ENCODE data around the gene PTPRN2.
"Not testable (repeated sequence)": the region's sequence is repeated elsewhere in the genome, so short reads cannot be mapped to it uniquely, and the experiment has no call there.

PTPRN2 gene

GRCh38 chr7:158357898-158358821 lies 229.5 kb downstream of the PTPRN2 start:
- no peak for DNase-seq

GRCh38 chr7:158357106-158357897 lies 230.3 kb downstream of the PTPRN2 start:
- no peak for DNase-seq

DNA sequence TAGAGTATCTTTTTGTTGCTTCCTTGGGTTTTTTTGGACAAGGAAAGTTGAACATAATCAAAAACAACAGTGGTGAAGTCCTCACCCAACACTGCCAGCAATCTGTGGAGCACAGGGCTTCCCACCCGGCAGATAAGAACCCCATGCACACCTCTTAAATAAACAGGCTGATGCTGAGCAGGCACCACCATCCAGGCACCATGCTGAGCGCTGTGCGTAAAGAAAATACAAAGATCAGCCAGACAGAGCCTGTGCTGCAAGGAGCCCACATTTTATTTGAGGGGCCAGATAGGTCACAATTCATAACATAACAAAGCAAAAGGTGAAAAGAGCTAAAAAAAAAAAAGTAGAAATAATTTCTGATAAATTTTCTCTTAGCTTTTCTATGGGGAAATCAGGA lies 231.2 kb downstream of the PTPRN2 start:
- no peak for DNase-seq

DNA sequence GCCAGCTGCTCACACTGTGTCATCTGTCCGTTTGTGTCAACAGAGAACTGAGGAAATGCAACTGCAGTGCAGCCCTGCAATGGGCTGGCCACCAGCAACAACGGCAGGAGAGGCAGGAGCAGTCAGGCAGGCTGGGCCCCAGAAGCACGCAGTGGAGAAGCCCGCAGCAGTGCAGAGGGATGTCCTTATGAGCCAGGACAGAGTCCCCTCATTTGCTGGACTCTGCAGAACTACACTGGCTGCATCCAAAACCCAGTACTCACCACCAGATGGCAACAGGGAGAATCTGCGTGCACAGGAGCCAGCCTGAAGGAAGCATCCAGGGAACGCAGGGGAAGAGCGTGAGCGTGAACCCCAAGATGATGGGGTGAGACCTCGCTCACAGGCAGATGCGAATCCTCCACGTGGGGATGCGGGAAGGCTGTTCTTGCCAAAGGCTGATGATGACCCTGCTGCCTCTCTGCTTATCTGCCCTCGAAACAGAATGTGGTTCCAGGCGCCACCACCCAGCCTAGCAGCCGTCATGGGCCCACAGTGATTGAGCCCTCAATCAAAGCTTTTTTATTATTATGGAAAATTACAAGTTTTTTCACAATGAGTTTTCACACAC lies 232.1 kb downstream of the PTPRN2 start:
- DNase-seq = no peak

DNA sequence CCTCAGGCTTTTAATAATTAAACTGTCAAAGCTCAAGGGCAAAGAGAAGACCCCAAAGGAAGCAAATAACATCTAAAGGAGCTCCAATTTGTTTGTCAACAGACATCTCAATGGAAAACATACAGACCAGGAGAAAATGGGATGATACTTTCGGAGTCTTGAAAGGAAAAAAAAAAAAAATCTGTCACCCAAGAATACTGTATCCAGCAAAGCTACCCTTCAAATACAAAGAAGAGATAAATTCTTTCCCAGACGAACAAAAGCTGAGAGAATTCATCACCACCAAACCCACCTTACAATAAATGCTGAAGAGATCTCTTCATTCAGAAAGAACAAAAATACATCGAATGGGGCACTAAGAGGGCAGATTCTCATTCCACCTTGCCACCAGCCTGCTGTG lies 232.8 kb downstream of the PTPRN2 start:
- no peak for DNase-seq

DNA sequence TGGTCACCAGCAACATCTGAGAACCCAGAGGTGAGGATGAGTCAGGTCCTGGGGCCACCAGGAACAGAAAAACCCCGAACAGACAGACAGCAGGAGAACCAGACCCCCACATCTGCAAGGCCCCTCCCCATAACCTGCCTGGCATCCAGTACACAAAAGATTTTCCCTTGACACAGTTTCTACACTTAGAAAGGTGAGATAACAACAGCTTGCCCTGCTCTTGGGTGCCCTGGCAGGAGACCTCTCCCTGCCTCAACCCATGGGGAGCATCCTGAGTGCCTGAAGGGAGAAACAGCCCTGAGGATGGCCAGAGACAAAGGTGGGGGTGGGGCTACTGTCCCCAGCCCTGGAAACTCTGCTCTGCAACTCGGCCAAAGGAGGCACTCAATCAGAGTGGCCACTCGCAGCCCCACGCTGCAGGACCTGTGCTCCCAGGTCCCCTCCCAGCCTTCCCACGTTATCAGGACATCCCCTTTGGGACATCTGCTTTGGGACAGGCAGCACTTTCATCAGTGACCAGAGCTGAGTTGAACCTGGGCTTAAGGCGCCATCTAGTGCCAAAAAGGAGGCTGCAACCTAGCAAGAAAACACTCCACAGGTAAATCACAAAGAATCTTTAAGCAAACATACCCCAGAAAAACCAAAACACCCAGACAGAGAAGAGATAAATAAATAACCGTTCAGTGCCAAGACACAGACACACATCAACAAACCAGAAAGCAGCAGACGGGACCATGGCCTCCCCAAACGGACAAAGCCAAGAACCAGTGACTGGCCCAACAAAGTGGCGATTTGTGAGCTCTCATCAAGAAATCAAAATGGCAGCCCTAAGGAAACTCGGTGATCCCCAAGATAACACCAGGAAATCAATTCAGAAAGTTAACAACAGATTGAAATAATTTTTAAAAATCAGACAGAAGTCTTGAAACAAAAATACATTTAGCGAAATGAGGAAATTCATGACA lies 233.7 kb downstream of the PTPRN2 start:
- peak; percentile 25 for DNase-seq

- DNase-seq = not testable (repeated sequence)
These were observed 235.5 kb downstream of the PTPRN2 start for GRCh38 chr7:158351899-158352729.

GRCh38 chr7:158351481-158351880 lies 236.1 kb downstream of the PTPRN2 start:
- DNase-seq = no peak

DNA sequence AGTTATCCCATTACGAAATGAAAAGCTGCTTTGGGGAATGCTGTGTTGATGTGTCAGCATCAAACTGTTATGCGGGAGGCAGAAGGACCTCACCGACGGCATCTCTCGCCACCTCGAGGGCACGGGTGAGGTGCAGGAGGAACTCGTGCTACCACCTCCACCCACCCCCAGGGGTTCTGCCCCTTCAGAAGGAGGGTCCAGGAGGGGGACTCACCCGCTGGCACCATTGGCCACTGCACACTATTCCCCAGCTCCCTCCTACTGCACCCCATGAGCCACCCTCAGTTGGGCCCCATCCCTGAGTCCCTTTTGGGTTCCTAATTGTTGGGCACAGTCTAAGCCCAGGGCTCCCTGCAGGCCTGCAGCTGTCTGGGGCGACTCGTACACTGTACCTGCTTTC lies 236.6 kb downstream of the PTPRN2 start:
- DNase-seq = no peak

- no peak for DNase-seq
These were observed 237.3 kb downstream of the PTPRN2 start for GRCh38 chr7:158350166-158350900.

DNA sequence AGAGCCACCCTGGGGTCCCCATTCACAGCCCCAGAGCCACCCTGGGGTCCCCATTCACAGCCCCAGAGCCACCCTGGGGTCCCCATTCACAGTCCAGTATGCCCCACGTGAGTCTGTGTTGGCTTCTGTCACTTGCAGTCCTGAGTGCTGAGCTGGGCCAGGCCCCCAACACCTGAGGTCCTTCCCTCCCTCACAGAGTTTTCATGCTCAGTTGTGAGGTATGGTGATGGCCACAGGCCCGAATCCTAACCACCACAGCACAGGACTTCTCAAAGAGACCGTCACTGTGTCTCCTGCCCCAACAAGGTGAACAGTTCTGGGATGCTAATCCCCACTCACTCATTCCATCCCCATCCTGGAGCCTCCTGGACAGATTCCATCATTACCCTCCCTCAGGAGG lies 239.2 kb downstream of the PTPRN2 start:
- no peak for DNase-seq

GRCh38 chr7:158348039-158348438 lies 239.6 kb downstream of the PTPRN2 start:
- not testable (repeated sequence) for DNase-seq

GRCh38 chr7:158345731-158346130 lies 241.9 kb downstream of the PTPRN2 start:
- DNase-seq = no peak

GRCh38 chr7:158344706-158345300 lies 242.8 kb downstream of the PTPRN2 start:
- no peak for DNase-seq

DNA sequence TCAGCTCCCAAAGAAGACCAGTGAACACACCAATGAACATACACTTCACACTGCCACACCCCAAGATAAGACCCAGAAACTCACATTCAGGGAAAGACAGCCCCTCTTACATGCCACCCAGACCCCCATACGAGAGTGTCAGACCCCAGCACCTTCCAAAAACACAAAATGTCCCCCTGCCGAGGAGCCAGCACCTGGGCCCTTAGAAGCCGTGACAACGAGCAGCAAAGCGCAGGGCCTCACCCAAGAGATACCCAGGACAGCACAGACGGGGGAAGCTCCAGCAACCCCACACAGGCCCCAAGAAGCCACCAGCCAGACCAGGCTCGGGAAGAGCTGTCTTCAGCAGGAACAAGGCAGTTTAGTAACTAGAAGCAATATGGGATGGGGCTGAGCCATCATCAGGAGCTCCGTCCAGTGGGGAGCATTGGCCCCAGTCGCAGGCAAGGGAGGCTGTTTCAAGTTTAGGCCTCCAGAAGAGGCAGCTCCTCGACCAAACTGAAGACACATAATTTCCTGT lies 243.6 kb downstream of the PTPRN2 start:
- no peak for DNase-seq

DNA sequence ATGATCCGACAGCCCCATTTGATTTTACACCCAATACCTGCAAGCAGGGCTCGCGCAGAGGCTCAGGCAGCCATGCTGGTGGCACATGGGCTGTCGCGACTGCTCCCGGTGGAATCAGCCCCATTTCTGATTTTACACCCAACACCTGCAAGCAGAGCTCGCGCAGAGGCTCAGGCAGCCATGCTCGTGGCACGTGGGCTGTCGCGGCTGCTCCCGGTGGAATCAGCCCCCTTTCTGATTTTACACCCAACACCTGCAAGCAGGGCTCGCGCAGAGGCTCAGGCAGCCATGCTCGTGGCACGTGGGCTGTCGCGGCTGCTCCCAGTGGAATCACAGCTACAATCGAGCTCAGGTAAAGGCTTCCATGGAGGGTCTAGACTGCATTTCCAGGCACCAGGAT lies 244.1 kb downstream of the PTPRN2 start:
- DNase-seq = no peak

DNA sequence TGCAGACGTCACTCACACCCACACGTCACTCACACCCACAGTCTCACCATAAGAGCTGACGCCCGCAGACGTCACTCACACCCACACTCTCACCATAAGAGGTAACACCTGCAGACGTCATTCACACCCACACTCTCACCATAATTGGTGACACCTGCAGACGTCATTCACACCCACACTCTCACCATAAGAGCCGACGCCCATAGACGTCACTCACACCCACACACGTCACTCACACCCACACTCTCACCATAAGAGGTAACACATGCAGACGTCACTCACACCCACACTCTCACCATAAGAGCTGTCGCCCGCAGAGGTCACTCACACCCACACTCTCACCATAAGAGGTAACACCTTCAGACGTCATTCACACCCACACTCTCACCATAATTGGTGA lies 246.5 kb downstream of the PTPRN2 start:
- not testable (repeated sequence) for DNase-seq

GRCh38 chr7:158336952-158337351 lies 250.7 kb downstream of the PTPRN2 start:
- DNase-seq = not testable (repeated sequence)

DNA sequence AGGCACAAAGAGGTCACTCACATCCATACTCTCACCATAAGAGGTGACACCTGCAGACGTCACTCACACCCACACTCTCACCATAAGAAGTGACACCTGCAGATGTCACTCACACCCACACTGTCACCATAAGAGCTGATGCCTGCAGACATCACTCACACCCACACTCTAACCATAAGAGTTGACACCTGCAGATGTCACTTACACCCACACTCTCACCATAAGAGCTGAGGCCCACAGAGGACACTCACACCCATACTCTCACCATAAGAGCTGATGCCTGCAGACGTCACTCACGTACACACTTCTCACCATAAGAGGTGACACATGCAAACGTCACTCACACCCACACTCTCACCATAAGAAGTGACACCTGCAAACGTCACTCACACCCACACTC lies 255.1 kb downstream of the PTPRN2 start:
- not testable (repeated sequence) for DNase-seq
